ENCODE data around the gene RBBP8NL. TPM values are rescaled to one million over a fixed set of nuclear protein-coding genes. Genes with fewer than 3 reads are reported as not detected.

RBBP8NL gene
- total and polyA plus RNA-seq, 9 of the 15 experiments (the other 6 are each of a cell fraction or from before 2014, with no cell fraction given), result not detected

- peak; percentile 64 for TF ChIP-seq ZBTB33 (CRISPR knock-in tag; IDR thresholded peaks at IDR 0.05)
- no peak for TF ChIP-seq CAMTA2 (CRISPR knock-in tag; conservative IDR thresholded peaks at IDR 0.05)
- TF ChIP-seq C11orf30 (IDR thresholded peaks at IDR 0.05; ENCODE audit: low read depth), result no peak
- no peak for TF ChIP-seq SNRNP70 (optimal IDR thresholded peaks at IDR 0.05; ENCODE audit: low read depth, low read length)
- TF ChIP-seq ZNF197 (CRISPR knock-in tag; IDR thresholded peaks at IDR 0.05; ENCODE audit: low read depth), result no peak
- no peak for TF ChIP-seq ZEB2 (IDR thresholded peaks at IDR 0.05)
- TF ChIP-seq KHSRP (IDR thresholded peaks at IDR 0.05), result no peak
- TF ChIP-seq ILK (tag; IDR thresholded peaks at IDR 0.05; ENCODE audit: borderline replicate concordance, low read depth), result no peak
- no peak for TF ChIP-seq FOXA1 (IDR thresholded peaks at IDR 0.05; ENCODE audit: borderline replicate concordance)
- TF ChIP-seq MEF2A (IDR thresholded peaks at IDR 0.05; ENCODE audit: control insufficient read depth, low read depth, low read length), result no peak
- no peak for TF ChIP-seq NR2C1 (IDR thresholded peaks at IDR 0.05)
- no peak for TF ChIP-seq NR2C1 (tag; IDR thresholded peaks at IDR 0.05)
- TF ChIP-seq SNIP1 (IDR thresholded peaks at IDR 0.05; ENCODE audit: low read depth), result no peak
- no peak for TF ChIP-seq CBX1 (IDR thresholded peaks at IDR 0.05; ENCODE audit: low read depth)
- TF ChIP-seq ARID2 (IDR thresholded peaks at IDR 0.05), result no peak
- TF ChIP-seq RBM25 (IDR thresholded peaks at IDR 0.05; ENCODE audit: low read depth, low read length, severe bottlenecking), result no peak
- TF ChIP-seq SOX6 (IDR thresholded peaks at IDR 0.05), result no peak
- TF ChIP-seq DACH1 (IDR thresholded peaks at IDR 0.05; ENCODE audit: partially characterized antibody), result no peak
- TF ChIP-seq MITF (IDR thresholded peaks at IDR 0.05), result no peak
- no peak for TF ChIP-seq ZNF184 (CRISPR knock-in tag; IDR thresholded peaks at IDR 0.05)
- TF ChIP-seq HCFC1 (IDR thresholded peaks at IDR 0.05; ENCODE audit: low read depth, low read length), result no peak
- no peak for TF ChIP-seq POU5F1 (IDR thresholded peaks at IDR 0.05; ENCODE audit: borderline replicate concordance, low read depth, low read length, partially characterized antibody)
- no peak for TF ChIP-seq CC2D1A (IDR thresholded peaks at IDR 0.05)
- TF ChIP-seq, protein P1, sequence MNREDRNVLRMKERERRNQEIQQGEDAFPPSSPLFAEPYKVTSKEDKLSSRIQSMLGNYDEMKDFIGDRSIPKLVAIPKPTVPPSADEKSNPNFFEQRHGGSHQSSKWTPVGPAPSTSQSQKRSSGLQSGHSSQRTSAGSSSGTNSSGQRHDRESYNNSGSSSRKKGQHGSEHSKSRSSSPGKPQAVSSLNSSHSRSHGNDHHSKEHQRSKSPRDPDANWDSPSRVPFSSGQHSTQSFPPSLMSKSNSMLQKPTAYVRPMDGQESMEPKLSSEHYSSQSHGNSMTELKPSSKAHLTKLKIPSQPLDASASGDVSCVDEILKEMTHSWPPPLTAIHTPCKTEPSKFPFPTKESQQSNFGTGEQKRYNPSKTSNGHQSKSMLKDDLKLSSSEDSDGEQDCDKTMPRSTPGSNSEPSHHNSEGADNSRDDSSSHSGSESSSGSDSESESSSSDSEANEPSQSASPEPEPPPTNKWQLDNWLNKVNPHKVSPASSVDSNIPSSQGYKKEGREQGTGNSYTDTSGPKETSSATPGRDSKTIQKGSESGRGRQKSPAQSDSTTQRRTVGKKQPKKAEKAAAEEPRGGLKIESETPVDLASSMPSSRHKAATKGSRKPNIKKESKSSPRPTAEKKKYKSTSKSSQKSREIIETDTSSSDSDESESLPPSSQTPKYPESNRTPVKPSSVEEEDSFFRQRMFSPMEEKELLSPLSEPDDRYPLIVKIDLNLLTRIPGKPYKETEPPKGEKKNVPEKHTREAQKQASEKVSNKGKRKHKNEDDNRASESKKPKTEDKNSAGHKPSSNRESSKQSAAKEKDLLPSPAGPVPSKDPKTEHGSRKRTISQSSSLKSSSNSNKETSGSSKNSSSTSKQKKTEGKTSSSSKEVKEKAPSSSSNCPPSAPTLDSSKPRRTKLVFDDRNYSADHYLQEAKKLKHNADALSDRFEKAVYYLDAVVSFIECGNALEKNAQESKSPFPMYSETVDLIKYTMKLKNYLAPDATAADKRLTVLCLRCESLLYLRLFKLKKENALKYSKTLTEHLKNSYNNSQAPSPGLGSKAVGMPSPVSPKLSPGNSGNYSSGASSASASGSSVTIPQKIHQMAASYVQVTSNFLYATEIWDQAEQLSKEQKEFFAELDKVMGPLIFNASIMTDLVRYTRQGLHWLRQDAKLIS (CRISPR knock-in tag; IDR thresholded peaks at IDR 0.05), result peak; percentile 81; the same call in 1 of the 2 replicates
These were observed 48.9 kb upstream of the RBBP8NL start (continued) for GRCh38 chr20:62476056-62476838.

Data from K562 (cell line).